ENCODE data around the gene RABGAP1L.
A peak's percentile ranks its signal among the peaks of the same experiment; 100 is the strongest.
"Not testable (repeated sequence)": the region's sequence is repeated elsewhere in the genome, so short reads cannot be mapped to it uniquely, and the experiment has no call there.

RABGAP1L gene

DNA sequence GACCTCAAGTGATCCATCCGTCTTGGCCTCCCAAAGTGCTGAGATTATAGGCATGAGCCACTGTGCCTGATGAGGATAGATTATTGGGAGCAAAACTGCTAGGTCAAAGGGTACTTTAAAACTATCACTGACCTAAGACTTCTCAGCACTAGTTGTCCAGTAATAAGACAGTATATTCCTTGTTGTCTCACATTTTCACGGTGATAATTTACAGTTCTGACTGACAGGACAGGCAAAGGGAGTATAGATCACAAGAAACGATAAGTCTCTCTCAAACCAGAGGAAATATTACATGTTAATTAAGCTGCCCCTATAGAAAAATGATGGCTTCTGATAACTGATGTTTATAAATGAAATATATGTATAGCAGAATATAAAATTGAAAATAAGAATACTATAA, 860.2 kb downstream of the RABGAP1L start:
- Histone ChIP-seq H2AFZ (ENCODE audit: low read depth, low read length, severe bottlenecking) (no peak overlapping the region), H3F3A (ENCODE audit: insufficient read depth) (peaks cover 21% of the 10 kb centered on the region), H3K9me2 (replicated peaks; ENCODE audit: insufficient read depth, low read length) (no peaks in the 10 kb centered on the region), H3K9me3 (ENCODE audit: insufficient read depth, low read length) (no peaks in the 10 kb centered on the region), H4K20me1 (ENCODE audit: low read depth, low read length) (no peaks in the 10 kb centered on the region; the same call in 1 of the 2 replicates), H3K4me2 (ENCODE audit: low read depth, low read length, poor library complexity, severe bottlenecking) (no peak overlapping the region), H3K27ac (ENCODE audit: low read depth, low read length) (no peak overlapping the region), H3K9ac (ENCODE audit: low read length) (no peak overlapping the region), H3K36me3 (ENCODE audit: low read length) (no peaks in the 10 kb centered on the region), H3K79me2 (ENCODE audit: insufficient read depth, low read length) (peaks cover 38% of the 10 kb centered on the region), H3K27me3 (ENCODE audit: low read length) (no peaks in the 10 kb centered on the region), H3K4me3 (ENCODE audit: insufficient read depth, low read length, poor library complexity, severe bottlenecking) (no peak overlapping the region)
- TF ChIP-seq EZH2phosphoT487 (conservative IDR thresholded peaks at IDR 0.05; ENCODE audit: low read length) = no peak
- TF ChIP-seq, protein P1, sequence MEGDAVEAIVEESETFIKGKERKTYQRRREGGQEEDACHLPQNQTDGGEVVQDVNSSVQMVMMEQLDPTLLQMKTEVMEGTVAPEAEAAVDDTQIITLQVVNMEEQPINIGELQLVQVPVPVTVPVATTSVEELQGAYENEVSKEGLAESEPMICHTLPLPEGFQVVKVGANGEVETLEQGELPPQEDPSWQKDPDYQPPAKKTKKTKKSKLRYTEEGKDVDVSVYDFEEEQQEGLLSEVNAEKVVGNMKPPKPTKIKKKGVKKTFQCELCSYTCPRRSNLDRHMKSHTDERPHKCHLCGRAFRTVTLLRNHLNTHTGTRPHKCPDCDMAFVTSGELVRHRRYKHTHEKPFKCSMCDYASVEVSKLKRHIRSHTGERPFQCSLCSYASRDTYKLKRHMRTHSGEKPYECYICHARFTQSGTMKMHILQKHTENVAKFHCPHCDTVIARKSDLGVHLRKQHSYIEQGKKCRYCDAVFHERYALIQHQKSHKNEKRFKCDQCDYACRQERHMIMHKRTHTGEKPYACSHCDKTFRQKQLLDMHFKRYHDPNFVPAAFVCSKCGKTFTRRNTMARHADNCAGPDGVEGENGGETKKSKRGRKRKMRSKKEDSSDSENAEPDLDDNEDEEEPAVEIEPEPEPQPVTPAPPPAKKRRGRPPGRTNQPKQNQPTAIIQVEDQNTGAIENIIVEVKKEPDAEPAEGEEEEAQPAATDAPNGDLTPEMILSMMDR (IDR thresholded peaks at IDR 0.05; ENCODE audit: insufficient read depth, low read length, poor library complexity, severe bottlenecking) = no peak

DNA sequence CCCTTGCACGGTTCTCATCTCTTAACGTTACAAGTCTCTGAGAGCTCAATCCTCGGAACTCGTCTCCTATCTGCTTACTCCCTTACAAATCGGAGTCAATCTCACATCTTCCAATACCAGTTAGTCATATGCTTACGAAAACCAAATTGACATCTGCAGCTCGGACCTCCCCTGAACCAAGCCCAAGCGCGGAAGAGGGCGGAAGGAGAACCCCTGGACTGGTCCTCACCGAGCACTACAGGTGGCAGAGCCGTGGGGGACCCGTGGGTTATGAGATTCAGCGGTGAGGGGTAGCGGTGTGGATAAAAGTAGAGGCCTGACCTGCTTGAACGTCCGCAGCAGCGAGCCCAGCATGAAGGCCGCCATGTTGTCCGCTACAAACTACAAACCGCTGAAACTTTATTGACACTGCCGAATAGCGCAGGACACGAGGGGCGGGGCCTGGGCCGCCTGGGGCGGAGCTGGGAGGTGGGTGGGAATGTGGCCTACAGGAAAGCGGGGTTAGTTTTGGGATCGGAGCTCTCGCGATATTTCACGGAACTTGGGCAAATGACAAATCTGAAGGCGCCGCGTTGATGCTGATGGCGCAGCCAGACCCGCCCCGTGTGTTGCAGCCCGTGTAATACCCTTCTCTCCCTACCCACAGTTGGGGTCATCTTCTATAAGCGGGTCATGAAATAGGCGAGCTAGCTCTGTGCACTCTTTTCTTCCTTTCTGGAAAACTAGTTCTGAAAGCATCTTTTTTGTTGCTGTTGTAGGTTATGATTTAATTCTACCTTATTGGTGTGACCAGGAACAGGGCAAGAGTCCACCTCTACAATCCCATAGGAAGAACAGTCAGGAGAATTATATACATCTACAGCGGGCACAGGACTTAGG, 864.0 kb downstream of the RABGAP1L start, which contains the start of gene MRPS14:
MRPS14 (minus strand) TSS at position 383 of the 879 bp plus-strand sequence; CDS start at position 366, 17 bp downstream.
- no peaks in the 10 kb centered on the region for H3K9me2 ChIP-seq (replicated peaks; ENCODE audit: insufficient read depth, low read length)
- H3K79me2 ChIP-seq (ENCODE audit: insufficient read depth, low read length) = peaks cover 38% of the 10 kb centered on the region
- no peaks in the 10 kb centered on the region for H3K9me3 ChIP-seq (ENCODE audit: insufficient read depth, low read length)
- no peaks in the 10 kb centered on the region for H3K27me3 ChIP-seq (ENCODE audit: low read length)
- peak within 1 kb of the TSS; percentile 82 for H3K4me3 ChIP-seq (ENCODE audit: insufficient read depth, low read length, poor library complexity, severe bottlenecking)
- no peaks in the 10 kb centered on the region for H3K36me3 ChIP-seq (ENCODE audit: low read length)
- H3K27ac ChIP-seq (ENCODE audit: low read depth, low read length) = peak within 1 kb of the TSS; percentile 58
- peak within 1 kb of the TSS; percentile 88 for H3K9ac ChIP-seq (ENCODE audit: low read length)
- H3F3A ChIP-seq (ENCODE audit: insufficient read depth) = peaks cover 23% of the 10 kb centered on the region
- H2AFZ ChIP-seq (ENCODE audit: low read depth, low read length, severe bottlenecking) = peak within 1 kb of the TSS; percentile 91
- H3K4me2 ChIP-seq (ENCODE audit: low read depth, low read length, poor library complexity, severe bottlenecking) = peak within 1 kb of the TSS; percentile 97
- TF ChIP-seq, protein P1 (IDR thresholded peaks at IDR 0.05; ENCODE audit: insufficient read depth, low read length, poor library complexity, severe bottlenecking) = no peak
- TF ChIP-seq EZH2phosphoT487 (conservative IDR thresholded peaks at IDR 0.05; ENCODE audit: low read length) = no peak
- no peaks in the 10 kb centered on the region for H4K20me1 ChIP-seq (ENCODE audit: low read depth, low read length)

DNA sequence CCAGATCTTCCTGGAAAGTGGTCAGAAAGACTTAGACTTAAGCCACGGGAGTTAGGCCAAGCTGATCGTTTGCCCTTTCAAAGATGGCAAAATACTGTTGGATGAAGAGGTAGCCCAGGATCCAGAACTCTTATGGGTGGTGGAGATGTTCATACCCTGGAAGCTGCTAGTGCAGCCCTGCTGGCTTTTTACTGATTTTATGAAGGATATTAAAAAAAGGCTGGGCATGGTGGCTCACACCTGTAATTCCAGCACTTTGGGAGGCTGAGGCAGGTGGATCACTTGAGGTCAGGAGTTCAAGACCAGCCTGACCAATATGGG, 864.6 kb downstream of the RABGAP1L start:
- peak overlapping the region; percentile 82 for H3K4me3 ChIP-seq (ENCODE audit: insufficient read depth, low read length, poor library complexity, severe bottlenecking)
- peaks cover 29% of the 10 kb centered on the region for H3F3A ChIP-seq (ENCODE audit: insufficient read depth)
- peak overlapping the region; percentile 97 for H3K4me2 ChIP-seq (ENCODE audit: low read depth, low read length, poor library complexity, severe bottlenecking)
- peak overlapping the region; percentile 91 for H2AFZ ChIP-seq (ENCODE audit: low read depth, low read length, severe bottlenecking)
- not testable (repeated sequence) for H3K36me3 ChIP-seq (ENCODE audit: low read length); H3K9me2 ChIP-seq (replicated peaks; ENCODE audit: insufficient read depth, low read length); H3K27me3 ChIP-seq (ENCODE audit: low read length); H4K20me1 ChIP-seq (ENCODE audit: low read depth, low read length); H3K9me3 ChIP-seq (ENCODE audit: insufficient read depth, low read length)
- peaks cover 38% of the 10 kb centered on the region for H3K79me2 ChIP-seq (ENCODE audit: insufficient read depth, low read length)
- peak overlapping the region; percentile 88 for H3K9ac ChIP-seq (ENCODE audit: low read length)
- H3K27ac ChIP-seq (ENCODE audit: low read depth, low read length) = peak overlapping the region; percentile 58

DNA sequence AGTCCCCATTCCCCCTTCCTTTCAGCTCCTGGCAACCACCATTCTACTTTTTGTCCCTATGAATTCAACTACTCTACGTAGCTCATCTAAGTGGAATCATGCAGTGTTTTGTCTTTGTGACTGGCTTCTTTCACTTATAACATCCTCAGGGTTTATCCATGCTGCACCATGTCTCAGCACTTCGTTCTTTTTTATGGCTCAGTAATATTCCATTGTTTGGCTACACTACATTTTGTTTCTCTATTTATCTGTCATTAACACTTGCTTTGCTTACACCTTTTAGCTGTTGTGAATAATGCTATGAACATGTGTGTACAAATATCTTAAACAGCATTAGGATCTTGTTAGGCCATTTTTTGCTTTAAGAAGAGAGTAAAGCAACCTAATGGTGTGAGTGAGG, 865.5 kb downstream of the RABGAP1L start:
- H3K27ac ChIP-seq (ENCODE audit: low read depth, low read length) = no peak overlapping the region
- H3K27me3 ChIP-seq (ENCODE audit: low read length) = no peaks in the 10 kb centered on the region

More for the DNA sequence above, 865.5 kb downstream of the RABGAP1L start:
- no peaks in the 10 kb centered on the region for H3K9me3 ChIP-seq (ENCODE audit: insufficient read depth, low read length)
- H2AFZ ChIP-seq (ENCODE audit: low read depth, low read length, severe bottlenecking) = peak overlapping the region; percentile 70
- peaks cover 34% of the 10 kb centered on the region for H3F3A ChIP-seq (ENCODE audit: insufficient read depth)
- H3K9me2 ChIP-seq (replicated peaks; ENCODE audit: insufficient read depth, low read length) = no peaks in the 10 kb centered on the region
- no peak overlapping the region for H3K4me2 ChIP-seq (ENCODE audit: low read depth, low read length, poor library complexity, severe bottlenecking)
- peaks cover 34% of the 10 kb centered on the region for H3K79me2 ChIP-seq (ENCODE audit: insufficient read depth, low read length)
- H3K4me3 ChIP-seq (ENCODE audit: insufficient read depth, low read length, poor library complexity, severe bottlenecking) = no peak overlapping the region
- TF ChIP-seq, protein P1 (IDR thresholded peaks at IDR 0.05; ENCODE audit: insufficient read depth, low read length, poor library complexity, severe bottlenecking) = no peak
- no peak for TF ChIP-seq EZH2phosphoT487 (conservative IDR thresholded peaks at IDR 0.05; ENCODE audit: low read length)
- H4K20me1 ChIP-seq (ENCODE audit: low read depth, low read length) = no peaks in the 10 kb centered on the region
- no peak overlapping the region for H3K9ac ChIP-seq (ENCODE audit: low read length)
- H3K36me3 ChIP-seq (ENCODE audit: low read length) = no peaks in the 10 kb centered on the region
